HG03139 (cell line): Measurements from ENCODE around the gene SNRNP40.
"Not testable (repeated sequence)": the region's sequence is repeated elsewhere in the genome, so short reads cannot be mapped to it uniquely, and the experiment has no call there.

Experiments used
- ATAC-seq: cut with Tn5 transposase; IDR thresholded peaks from one replicate; pipeline ENCODE4 v1.9.1; 2021; ENCODE audit not compliant: unreplicated experiment

The SNRNP40 gene

GRCh38 chr1:31287791-31288190 lies 8.8 kb downstream of the SNRNP40 start:
- ATAC-seq, result not testable (repeated sequence)

- not testable (repeated sequence) for ATAC-seq
These were observed 14.2 kb downstream of the SNRNP40 start for GRCh38 chr1:31282426-31282825.

- ATAC-seq, result no peak
These were observed 23.0 kb downstream of the SNRNP40 start for GRCh38 chr1:31273619-31274018.

- no peak for ATAC-seq
These were observed 24.2 kb downstream of the SNRNP40 start for GRCh38 chr1:31272369-31272768.

GRCh38 chr1:31266547-31266946 lies 30.0 kb downstream of the SNRNP40 start:
- no peak for ATAC-seq

GRCh38 chr1:31264790-31265386 lies 31.7 kb downstream of the SNRNP40 start:
- no peak for ATAC-seq

GRCh38 chr1:31263408-31263807 lies 33.2 kb downstream of the SNRNP40 start:
- no peak for ATAC-seq

GRCh38 chr1:31262393-31262792 lies 34.2 kb downstream of the SNRNP40 start:
- ATAC-seq, result not testable (repeated sequence)

GRCh38 chr1:31261916-31262315 lies 34.7 kb downstream of the SNRNP40 start:
- no peak for ATAC-seq

- no peak for ATAC-seq
These were observed 36.8 kb downstream of the SNRNP40 start for GRCh38 chr1:31259746-31260145.

GRCh38 chr1:31258581-31258980 lies 38.0 kb downstream of the SNRNP40 start:
- no peak for ATAC-seq

GRCh38 chr1:31257213-31257612 lies 39.4 kb downstream of the SNRNP40 start:
- ATAC-seq, result no peak

- ATAC-seq, result no peak
These were observed 46.7 kb downstream of the SNRNP40 start for GRCh38 chr1:31249854-31250253.

- ATAC-seq, result no peak
These were observed 48.3 kb downstream of the SNRNP40 start for GRCh38 chr1:31248276-31248675.

GRCh38 chr1:31244326-31244725 lies 52.3 kb downstream of the SNRNP40 start:
- ATAC-seq, result no peak

GRCh38 chr1:31243501-31244286 lies 52.9 kb downstream of the SNRNP40 start:
- no peak for ATAC-seq

GRCh38 chr1:31241321-31241720 lies 55.3 kb downstream of the SNRNP40 start:
- no peak for ATAC-seq

GRCh38 chr1:31239653-31240241 lies 56.8 kb downstream of the SNRNP40 start, which contains the start of gene NKAIN1:
Gene NKAIN1, minus strand, starts transcription at chr1:31239887. Its CDS starts 340 bp downstream, at chr1:31239547.
- ATAC-seq, result no peak

- ATAC-seq, result no peak
These were observed 57.5 kb downstream of the SNRNP40 start for GRCh38 chr1:31238986-31239613.

- ATAC-seq, result no peak
These were observed 58.0 kb downstream of the SNRNP40 start for GRCh38 chr1:31238612-31238985.

- no peak for ATAC-seq
These were observed 61.7 kb downstream of the SNRNP40 start for GRCh38 chr1:31234870-31235269.
